Measurements from ENCODE around the gene CCND1.
"Not testable (repeated sequence)": the region's sequence is repeated elsewhere in the genome, so short reads cannot be mapped to it uniquely, and the experiment has no call there.

CCND1 gene

DNA sequence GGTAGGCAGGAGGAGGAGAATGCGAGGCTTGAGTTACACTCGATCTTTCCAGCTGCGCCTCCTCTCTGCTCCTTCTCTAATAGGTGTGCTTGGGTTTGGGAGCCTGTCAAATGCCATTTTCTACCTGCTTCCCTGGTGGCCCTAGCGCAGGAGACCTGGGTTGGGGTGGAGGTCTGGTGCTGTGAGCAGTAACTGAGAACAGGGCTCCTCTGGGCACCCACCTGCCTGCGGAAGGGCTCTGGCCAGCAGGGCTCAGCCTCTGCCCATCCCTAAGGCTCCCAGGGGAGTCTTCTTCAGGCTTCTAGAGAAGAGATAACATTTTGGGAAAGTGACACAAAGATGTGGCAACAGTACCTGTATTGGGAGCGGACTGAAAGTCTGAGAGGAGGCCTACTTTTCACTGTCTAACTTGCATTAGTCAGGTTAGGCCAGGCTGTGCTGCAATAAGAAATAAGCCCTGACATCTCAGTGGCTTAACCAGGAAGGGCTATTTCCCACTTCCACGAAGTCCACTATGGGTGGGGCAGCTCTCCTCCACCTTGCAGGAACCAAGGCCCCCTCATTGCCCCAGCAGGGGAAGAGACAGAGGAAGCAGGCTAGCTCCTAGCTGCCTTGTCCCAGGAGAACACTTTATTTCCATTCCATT is 41.8 kb downstream of the CCND1 start:
- DNase-seq (ENCODE audit: low read depth, low spot score), result no peak

DNA sequence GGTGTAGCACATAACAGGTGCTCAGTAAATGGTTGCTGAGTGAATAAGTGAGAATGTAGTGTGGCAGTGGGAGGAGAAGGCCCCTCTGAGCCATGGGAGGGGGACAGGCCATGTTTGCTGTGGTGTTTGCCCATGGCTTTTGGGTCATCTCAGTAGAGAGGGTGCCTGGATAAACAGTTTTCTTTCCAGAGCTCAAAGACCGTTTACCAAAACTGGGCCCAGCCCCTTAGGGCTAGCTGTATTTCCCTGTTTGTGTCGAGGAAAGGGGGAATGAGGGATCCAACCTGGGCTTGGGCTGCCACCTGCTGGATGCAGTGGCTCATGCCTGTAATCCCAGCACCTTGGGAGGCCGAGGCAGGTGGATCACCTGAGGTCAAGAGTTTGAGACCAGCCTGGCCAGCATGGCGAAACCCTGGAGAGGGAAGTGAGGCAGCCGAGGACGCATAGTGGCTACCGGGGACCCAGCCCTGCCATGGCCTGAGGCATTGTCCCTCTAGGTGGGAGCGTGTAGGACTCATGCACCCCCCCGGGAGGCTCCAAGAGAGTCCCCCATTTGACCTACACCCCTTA is 42.9 kb downstream of the CCND1 start:
- no peak overlapping the region for H3K9ac ChIP-seq (ENCODE audit: insufficient read length, low read depth)
- H3K4me1 ChIP-seq (ENCODE audit: insufficient read depth, insufficient read length), result no peaks in the 10 kb centered on the region
- H3K4me3 ChIP-seq (ENCODE audit: insufficient read length, low read depth), result no peak overlapping the region
- TF ChIP-seq YY1 (IDR thresholded peaks at IDR 0.05; ENCODE audit: insufficient read depth, insufficient read length) (no peak), ZNF274 (IDR thresholded peaks at IDR 0.05; ENCODE audit: low read depth, low read length) (no peak), SUZ12 (IDR thresholded peaks at IDR 0.05; ENCODE audit: extremely low read depth, insufficient read depth, insufficient read length) (no peak)
- H3K36me3 ChIP-seq (ENCODE audit: insufficient read depth, insufficient read length, low read length), result no peaks in the 10 kb centered on the region
- peaks cover 16% of the 10 kb centered on the region for H3K27me3 ChIP-seq (ENCODE audit: insufficient read depth, insufficient read length)
- no peak for DNase-seq (ENCODE audit: low read depth, low spot score)
- peaks cover 6% of the 10 kb centered on the region; the same call in 1 of the 2 replicates for H3K9me3 ChIP-seq (ENCODE audit: insufficient read depth, low read length)

More for the DNA sequence above, 41.8 kb downstream of the CCND1 start:
- H3K4me3 ChIP-seq (ENCODE audit: insufficient read length, low read depth), result no peak overlapping the region
- no peaks in the 10 kb centered on the region for H3K36me3 ChIP-seq (ENCODE audit: insufficient read depth, insufficient read length, low read length)
- peaks cover 16% of the 10 kb centered on the region for H3K27me3 ChIP-seq (ENCODE audit: insufficient read depth, insufficient read length)
- TF ChIP-seq ZNF274 (IDR thresholded peaks at IDR 0.05; ENCODE audit: low read depth, low read length), result no peak
- TF ChIP-seq YY1 (IDR thresholded peaks at IDR 0.05; ENCODE audit: insufficient read depth, insufficient read length), result no peak
- no peaks in the 10 kb centered on the region for H3K4me1 ChIP-seq (ENCODE audit: insufficient read depth, insufficient read length)
- peaks cover 6% of the 10 kb centered on the region; the same call in 1 of the 2 replicates for H3K9me3 ChIP-seq (ENCODE audit: insufficient read depth, low read length)
- H3K9ac ChIP-seq (ENCODE audit: insufficient read length, low read depth), result no peak overlapping the region

DNA sequence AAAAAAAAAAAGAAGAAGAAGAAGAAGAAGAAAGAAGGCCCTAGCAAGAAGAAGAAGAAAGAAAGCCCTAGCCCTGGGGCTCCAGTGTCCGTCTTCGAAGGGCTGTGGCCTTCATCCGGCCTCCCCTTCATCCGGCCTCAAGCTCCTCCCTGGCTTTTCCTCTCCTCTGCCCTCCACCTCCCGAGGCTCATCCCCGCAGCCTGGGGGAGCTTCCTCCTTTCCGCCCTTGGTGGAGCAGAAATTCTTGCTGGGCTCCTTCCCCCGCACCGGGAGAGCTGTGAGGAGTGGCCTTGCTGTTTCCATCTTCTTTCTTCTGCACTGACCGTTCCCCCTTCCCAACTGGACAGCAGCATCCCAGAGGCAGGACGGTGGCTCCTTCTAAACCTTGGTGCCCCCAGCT is 43.7 kb downstream of the CCND1 start:
- Histone ChIP-seq H3K27me3 (ENCODE audit: insufficient read depth, insufficient read length) (peaks cover 16% of the 10 kb centered on the region), H3K9ac (ENCODE audit: insufficient read length, low read depth) (no peak overlapping the region), H3K9me3 (ENCODE audit: insufficient read depth, low read length) (peaks cover 6% of the 10 kb centered on the region; the same call in 1 of the 2 replicates), H3K36me3 (ENCODE audit: insufficient read depth, insufficient read length, low read length) (no peaks in the 10 kb centered on the region), H3K4me1 (ENCODE audit: insufficient read depth, insufficient read length) (no peaks in the 10 kb centered on the region), H3K4me3 (ENCODE audit: insufficient read length, low read depth) (no peak overlapping the region)
- TF ChIP-seq ZNF274 (IDR thresholded peaks at IDR 0.05; ENCODE audit: low read depth, low read length) (no peak), YY1 (IDR thresholded peaks at IDR 0.05; ENCODE audit: insufficient read depth, insufficient read length) (no peak)
- no peak for DNase-seq (ENCODE audit: low read depth, low spot score)

DNA sequence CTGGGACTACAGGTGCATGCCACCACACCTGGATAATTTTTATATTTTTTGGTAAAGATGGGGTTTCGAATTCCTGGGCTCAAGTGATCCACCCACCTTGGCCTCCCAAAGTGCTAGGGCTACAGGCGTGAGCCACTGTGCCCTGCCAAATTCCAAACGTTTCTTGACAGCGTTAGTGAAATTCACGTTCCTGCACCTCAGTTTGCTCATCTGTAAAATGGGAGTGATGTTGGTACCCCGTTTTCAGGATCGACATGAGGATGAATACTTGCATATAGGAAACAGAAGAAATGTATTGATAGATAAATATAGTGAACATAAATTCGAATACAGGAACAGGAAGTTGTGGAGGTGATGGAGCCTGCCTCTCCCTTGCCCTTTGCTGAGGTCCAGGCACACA is 44.4 kb downstream of the CCND1 start:
- Histone ChIP-seq H3K9ac (ENCODE audit: insufficient read length, low read depth) (no peak overlapping the region), H3K9me3 (ENCODE audit: insufficient read depth, low read length) (peaks cover 6% of the 10 kb centered on the region; the same call in 1 of the 2 replicates), H3K27me3 (ENCODE audit: insufficient read depth, insufficient read length) (peaks cover 16% of the 10 kb centered on the region), H3K4me3 (ENCODE audit: insufficient read length, low read depth) (no peak overlapping the region), H3K4me1 (ENCODE audit: insufficient read depth, insufficient read length) (no peaks in the 10 kb centered on the region), H3K36me3 (ENCODE audit: insufficient read depth, insufficient read length, low read length) (no peaks in the 10 kb centered on the region)
- TF ChIP-seq YY1 (IDR thresholded peaks at IDR 0.05; ENCODE audit: insufficient read depth, insufficient read length) (no peak), SUZ12 (IDR thresholded peaks at IDR 0.05; ENCODE audit: extremely low read depth, insufficient read depth, insufficient read length) (no peak), ZNF274 (IDR thresholded peaks at IDR 0.05; ENCODE audit: low read depth, low read length) (no peak)
- no peak for DNase-seq (ENCODE audit: low read depth, low spot score)

DNA sequence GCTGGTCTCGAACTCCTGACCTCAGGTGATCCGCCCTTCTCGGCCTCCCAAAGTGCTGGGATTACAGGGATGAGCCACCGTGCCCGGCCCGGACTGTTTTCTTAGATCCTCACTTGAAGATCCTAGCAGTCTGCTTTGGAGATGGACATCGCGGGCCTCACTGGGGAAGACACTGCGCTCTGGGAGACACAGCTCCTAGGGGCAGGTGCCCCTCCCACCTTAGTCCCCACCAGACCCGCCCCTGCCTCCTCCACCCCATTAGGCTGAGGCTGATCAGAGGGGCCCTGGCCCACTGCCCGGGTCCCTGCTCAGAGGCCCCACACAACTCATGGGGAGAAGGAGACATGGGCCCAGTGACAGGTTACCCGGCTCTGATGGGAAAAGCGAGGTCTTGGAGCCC is 45.5 kb downstream of the CCND1 start:
- Histone ChIP-seq H3K36me3 (ENCODE audit: insufficient read depth, insufficient read length, low read length) (no peaks in the 10 kb centered on the region), H3K4me3 (ENCODE audit: insufficient read length, low read depth) (no peak overlapping the region), H3K27me3 (ENCODE audit: insufficient read depth, insufficient read length) (peaks cover 16% of the 10 kb centered on the region), H3K4me1 (ENCODE audit: insufficient read depth, insufficient read length) (no peaks in the 10 kb centered on the region), H3K9me3 (ENCODE audit: insufficient read depth, low read length) (peaks cover 6% of the 10 kb centered on the region; the same call in 1 of the 2 replicates), H3K9ac (ENCODE audit: insufficient read length, low read depth) (no peak overlapping the region)
- DNase-seq (ENCODE audit: low read depth, low spot score), result no peak
- TF ChIP-seq SUZ12 (IDR thresholded peaks at IDR 0.05; ENCODE audit: extremely low read depth, insufficient read depth, insufficient read length) (no peak), YY1 (IDR thresholded peaks at IDR 0.05; ENCODE audit: insufficient read depth, insufficient read length) (no peak), ZNF274 (IDR thresholded peaks at IDR 0.05; ENCODE audit: low read depth, low read length) (no peak)

DNA sequence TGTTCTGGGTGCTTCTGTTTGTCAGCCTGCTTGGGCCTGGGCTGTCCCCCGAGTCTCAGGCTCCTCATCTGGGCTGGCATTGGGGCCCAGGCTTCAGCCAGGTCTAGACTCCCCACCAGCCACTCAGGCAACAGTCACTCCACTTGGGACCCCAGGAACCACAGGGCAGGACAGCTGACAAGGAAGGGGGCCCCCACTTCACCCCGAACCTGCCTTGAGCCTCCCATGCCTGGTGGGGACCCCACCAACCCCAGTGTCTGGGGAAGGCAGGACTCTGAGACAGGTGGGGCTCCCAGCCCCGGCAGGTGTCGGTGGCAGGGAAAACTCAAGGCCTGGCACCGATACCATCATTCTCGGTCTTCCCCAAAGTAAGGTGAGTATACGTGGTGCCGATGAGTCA is 45.9 kb downstream of the CCND1 start:
- Histone ChIP-seq H3K27me3 (ENCODE audit: insufficient read depth, insufficient read length) (peaks cover 16% of the 10 kb centered on the region), H3K9ac (ENCODE audit: insufficient read length, low read depth) (no peak overlapping the region), H3K9me3 (ENCODE audit: insufficient read depth, low read length) (peaks cover 6% of the 10 kb centered on the region; the same call in 1 of the 2 replicates), H3K4me3 (ENCODE audit: insufficient read length, low read depth) (no peak overlapping the region), H3K36me3 (ENCODE audit: insufficient read depth, insufficient read length, low read length) (no peaks in the 10 kb centered on the region), H3K4me1 (ENCODE audit: insufficient read depth, insufficient read length) (no peaks in the 10 kb centered on the region)
- TF ChIP-seq ZNF274 (IDR thresholded peaks at IDR 0.05; ENCODE audit: low read depth, low read length), result no peak
- no peak for TF ChIP-seq YY1 (IDR thresholded peaks at IDR 0.05; ENCODE audit: insufficient read depth, insufficient read length)
- TF ChIP-seq SUZ12 (IDR thresholded peaks at IDR 0.05; ENCODE audit: extremely low read depth, insufficient read depth, insufficient read length), result no peak
- no peak for DNase-seq (ENCODE audit: low read depth, low spot score)

DNA sequence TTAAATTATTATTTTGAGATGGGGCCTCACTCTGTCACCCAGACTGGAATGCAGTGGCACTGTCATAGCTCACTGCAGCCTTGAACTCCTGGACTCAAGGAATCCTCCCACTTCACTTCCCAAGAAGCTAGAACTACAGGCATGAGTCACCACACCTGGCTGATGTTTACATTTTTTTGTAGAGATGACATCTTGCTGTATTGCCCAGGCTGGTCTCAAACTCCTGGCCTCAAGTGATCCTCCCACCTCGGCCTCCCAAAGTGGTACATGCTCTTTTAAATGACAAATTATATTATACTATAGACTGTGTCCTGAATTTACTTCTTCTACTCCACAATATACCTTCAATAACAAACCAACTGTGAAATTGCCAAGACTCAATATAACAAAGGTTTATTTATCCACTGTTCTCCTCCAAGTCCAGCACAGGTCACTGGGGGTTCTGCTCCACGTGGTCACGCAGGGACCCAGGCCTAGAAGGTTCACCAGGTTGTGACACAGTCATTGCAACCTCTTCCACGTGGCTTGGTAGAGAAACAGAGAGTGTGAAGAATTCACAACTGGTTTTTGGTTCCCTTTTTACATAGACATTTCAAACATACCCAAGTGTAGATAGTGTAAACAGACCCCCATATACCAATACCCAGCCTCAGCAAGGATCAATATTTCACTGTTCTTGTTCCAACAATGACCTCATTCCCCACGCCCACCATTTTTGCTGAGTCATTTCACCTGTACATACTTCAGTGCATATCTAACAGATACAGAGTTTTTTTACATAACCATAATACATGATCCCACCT is 47.2 kb downstream of the CCND1 start:
- H3K4me1 ChIP-seq (ENCODE audit: insufficient read depth, insufficient read length); H3K4me3 ChIP-seq (ENCODE audit: insufficient read length, low read depth); H3K9ac ChIP-seq (ENCODE audit: insufficient read length, low read depth); H3K9me3 ChIP-seq (ENCODE audit: insufficient read depth, low read length); DNase-seq (ENCODE audit: low read depth, low spot score); H3K36me3 ChIP-seq (ENCODE audit: insufficient read depth, insufficient read length, low read length): not testable (repeated sequence)
- peaks cover 16% of the 10 kb centered on the region for H3K27me3 ChIP-seq (ENCODE audit: insufficient read depth, insufficient read length)
